Measurements from ENCODE around the gene PKDCC.
"Not testable (repeated sequence)": the region's sequence is repeated elsewhere in the genome, so short reads cannot be mapped to it uniquely, and the experiment has no call there.

PKDCC gene

GRCh38 chr2:42063431-42064171 lies 15.8 kb downstream of the PKDCC start:
- no peak for TF ChIP-seq EZH2 (IDR thresholded peaks at IDR 0.05)
- TF ChIP-seq POLR2AphosphoS5 (IDR thresholded peaks at IDR 0.05; ENCODE audit: borderline replicate concordance, low read depth, low read length), result no peak
- TF ChIP-seq FOXP2 (optimal IDR thresholded peaks at IDR 0.05; ENCODE audit: control extremely low read depth, extremely low read length, insufficient read depth), result no peak
- no peak for DNase-seq (ENCODE audit: low read depth, low spot score)
- no peak overlapping the region for H3K27ac ChIP-seq
- H3K4me3 ChIP-seq, result no peak overlapping the region
- H3K9ac ChIP-seq (ENCODE audit: insufficient read length), result no peak overlapping the region
- H3K9me3 ChIP-seq (ENCODE audit: low read depth, low read length), result no peaks in the 10 kb centered on the region
- peaks cover 7% of the 10 kb centered on the region; the same call in 1 of the 2 replicates for H3K36me3 ChIP-seq (ENCODE audit: insufficient read depth, low read length)

- H3K27ac ChIP-seq, result no peak overlapping the region
- DNase-seq (ENCODE audit: low read depth, low spot score), result no peak
- H3K36me3 ChIP-seq (ENCODE audit: insufficient read depth, low read length), result no peaks in the 10 kb centered on the region; the same call in 1 of the 2 replicates
- H3K4me3 ChIP-seq, result no peak overlapping the region
- no peaks in the 10 kb centered on the region for H3K9me3 ChIP-seq (ENCODE audit: low read depth, low read length)
- H3K9ac ChIP-seq (ENCODE audit: insufficient read length), result no peak overlapping the region
- TF ChIP-seq POLR2AphosphoS5 (IDR thresholded peaks at IDR 0.05; ENCODE audit: borderline replicate concordance, low read depth, low read length) (no peak), EZH2 (IDR thresholded peaks at IDR 0.05) (no peak), FOXP2 (optimal IDR thresholded peaks at IDR 0.05; ENCODE audit: control extremely low read depth, extremely low read length, insufficient read depth) (no peak)
Measured at GRCh38 chr2:42064417-42064942, 16.7 kb downstream of the PKDCC start.

GRCh38 chr2:42065753-42066152 lies 17.9 kb downstream of the PKDCC start:
- not testable (repeated sequence) for H3K9me3 ChIP-seq (ENCODE audit: low read depth, low read length); DNase-seq (ENCODE audit: low read depth, low spot score); H3K27ac ChIP-seq; H3K9ac ChIP-seq (ENCODE audit: insufficient read length); H3K36me3 ChIP-seq (ENCODE audit: insufficient read depth, low read length); H3K4me3 ChIP-seq

GRCh38 chr2:42067001-42067400 lies 19.2 kb downstream of the PKDCC start:
- H3K4me3 ChIP-seq; H3K36me3 ChIP-seq (ENCODE audit: insufficient read depth, low read length); H3K27ac ChIP-seq; DNase-seq (ENCODE audit: low read depth, low spot score); H3K9me3 ChIP-seq (ENCODE audit: low read depth, low read length); H3K9ac ChIP-seq (ENCODE audit: insufficient read length): not testable (repeated sequence)

- TF ChIP-seq FOXP2 (optimal IDR thresholded peaks at IDR 0.05; ENCODE audit: control extremely low read depth, extremely low read length, insufficient read depth) (no peak), EZH2 (IDR thresholded peaks at IDR 0.05) (no peak), POLR2AphosphoS5 (IDR thresholded peaks at IDR 0.05; ENCODE audit: borderline replicate concordance, low read depth, low read length) (no peak)
- no peaks in the 10 kb centered on the region for H3K36me3 ChIP-seq (ENCODE audit: insufficient read depth, low read length)
Measured at GRCh38 chr2:42067521-42067920, 19.7 kb downstream of the PKDCC start.

GRCh38 chr2:42068571-42069178 lies 20.9 kb downstream of the PKDCC start:
- Histone ChIP-seq H3K9me3 (ENCODE audit: low read depth, low read length) (no peaks in the 10 kb centered on the region), H3K4me3 (no peak overlapping the region), H3K9ac (ENCODE audit: insufficient read length) (no peak overlapping the region), H3K36me3 (ENCODE audit: insufficient read depth, low read length) (no peaks in the 10 kb centered on the region), H3K27ac (no peak overlapping the region)
- TF ChIP-seq POLR2AphosphoS5 (IDR thresholded peaks at IDR 0.05; ENCODE audit: borderline replicate concordance, low read depth, low read length), result no peak
- no peak for TF ChIP-seq EZH2 (IDR thresholded peaks at IDR 0.05)
- TF ChIP-seq FOXP2 (optimal IDR thresholded peaks at IDR 0.05; ENCODE audit: control extremely low read depth, extremely low read length, insufficient read depth), result no peak
- DNase-seq (ENCODE audit: low read depth, low spot score), result no peak

More at GRCh38 chr2:42067521-42067920, 19.7 kb downstream of the PKDCC start:
- H3K9ac ChIP-seq (ENCODE audit: insufficient read length), result no peak overlapping the region
- H3K27ac ChIP-seq, result no peak overlapping the region
- no peak overlapping the region for H3K4me3 ChIP-seq
- no peak for DNase-seq (ENCODE audit: low read depth, low spot score)
- no peaks in the 10 kb centered on the region for H3K9me3 ChIP-seq (ENCODE audit: low read depth, low read length)

GRCh38 chr2:42069568-42069967 lies 21.7 kb downstream of the PKDCC start:
- TF ChIP-seq POLR2AphosphoS5 (IDR thresholded peaks at IDR 0.05; ENCODE audit: borderline replicate concordance, low read depth, low read length), result no peak
- TF ChIP-seq FOXP2 (optimal IDR thresholded peaks at IDR 0.05; ENCODE audit: control extremely low read depth, extremely low read length, insufficient read depth), result no peak
- TF ChIP-seq EZH2 (IDR thresholded peaks at IDR 0.05), result no peak
- Histone ChIP-seq H3K36me3 (ENCODE audit: insufficient read depth, low read length) (no peaks in the 10 kb centered on the region), H3K27ac (no peak overlapping the region), H3K9ac (ENCODE audit: insufficient read length) (no peak overlapping the region), H3K4me3 (no peak overlapping the region), H3K9me3 (ENCODE audit: low read depth, low read length) (no peaks in the 10 kb centered on the region)
- DNase-seq (ENCODE audit: low read depth, low spot score), result no peak

GRCh38 chr2:42071791-42072190 lies 24.0 kb downstream of the PKDCC start:
- no peak overlapping the region for H3K4me3 ChIP-seq
- no peak for TF ChIP-seq POLR2AphosphoS5 (IDR thresholded peaks at IDR 0.05; ENCODE audit: borderline replicate concordance, low read depth, low read length)
- no peak for TF ChIP-seq EZH2 (IDR thresholded peaks at IDR 0.05)
- TF ChIP-seq FOXP2 (optimal IDR thresholded peaks at IDR 0.05; ENCODE audit: control extremely low read depth, extremely low read length, insufficient read depth), result no peak
- no peak overlapping the region for H3K9ac ChIP-seq (ENCODE audit: insufficient read length)
- H3K9me3 ChIP-seq (ENCODE audit: low read depth, low read length), result no peaks in the 10 kb centered on the region
- H3K36me3 ChIP-seq (ENCODE audit: insufficient read depth, low read length), result no peaks in the 10 kb centered on the region
- no peak overlapping the region for H3K27ac ChIP-seq
- no peak for DNase-seq (ENCODE audit: low read depth, low spot score)
